HG02840 (cell line): ENCODE measurements around the gene BPIFA3.

Source experiments
- ATAC-seq: cut with Tn5 transposase; IDR thresholded peaks from one replicate; pipeline ENCODE4 v1.9.1; 2021; ENCODE audit warnings: mild to moderate bottlenecking, moderate library complexity, moderate number of reproducible peaks; ENCODE audit not compliant: unreplicated experiment, low FRiP score

The BPIFA3 gene

DNA sequence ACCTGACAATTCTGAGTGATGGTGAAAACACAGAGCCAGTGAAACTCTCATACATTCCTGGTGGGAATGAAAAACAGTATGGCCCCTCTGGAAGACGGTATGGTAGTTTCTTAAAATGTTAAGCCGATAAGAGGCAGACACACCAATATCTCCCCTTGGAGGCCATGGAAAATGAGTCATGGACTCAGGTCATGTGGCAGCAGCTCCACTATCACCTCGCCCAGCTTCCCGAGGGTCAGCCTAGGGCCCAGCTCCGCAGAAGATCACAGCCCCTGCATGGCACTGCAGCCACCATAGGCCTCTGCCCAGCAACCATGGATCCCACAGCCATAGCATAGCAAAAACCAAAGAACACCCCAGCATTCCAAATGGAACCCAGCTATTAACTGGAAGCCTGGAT, 40.1 kb downstream of the BPIFA3 start:
- no peak for ATAC-seq

DNA sequence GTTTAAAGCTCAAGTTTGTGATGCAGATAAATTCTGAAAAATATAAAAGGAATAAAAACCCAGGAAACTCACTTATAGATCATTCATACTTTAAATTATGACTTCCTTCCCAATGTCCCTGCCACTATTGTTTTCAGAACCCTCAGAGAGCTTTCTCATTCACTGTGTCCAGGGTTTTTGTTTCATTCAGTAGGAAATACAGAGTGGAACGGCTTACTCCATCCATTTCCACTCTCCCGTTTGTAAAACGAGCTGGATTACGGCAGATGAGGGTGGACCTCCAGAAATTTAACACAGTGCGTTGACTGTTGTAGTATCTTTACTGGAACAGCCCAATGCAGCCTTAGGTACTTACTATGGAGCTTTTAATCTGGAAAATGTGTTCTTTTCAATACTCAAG, 42.2 kb downstream of the BPIFA3 start:
- ATAC-seq: no peak

DNA sequence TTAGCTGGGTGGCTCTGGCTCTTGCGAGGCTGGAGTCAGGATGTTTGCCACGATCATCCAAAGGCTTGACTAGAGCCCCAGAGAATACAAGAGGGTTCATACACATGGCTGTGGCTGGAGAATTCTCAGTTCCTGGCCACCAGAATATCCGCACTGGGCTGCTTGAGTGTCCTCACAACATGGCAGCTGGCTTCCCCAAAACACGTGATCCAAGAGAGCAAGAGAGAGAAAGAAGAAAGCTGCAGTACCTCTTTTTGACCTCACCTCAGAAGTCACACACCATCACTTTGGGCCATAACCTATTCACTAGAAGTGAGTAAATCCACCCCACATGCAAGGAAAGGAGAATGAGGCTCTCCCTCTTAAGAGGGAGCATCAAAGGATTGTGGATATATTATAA, 44.3 kb downstream of the BPIFA3 start:
- ATAC-seq: no peak

DNA sequence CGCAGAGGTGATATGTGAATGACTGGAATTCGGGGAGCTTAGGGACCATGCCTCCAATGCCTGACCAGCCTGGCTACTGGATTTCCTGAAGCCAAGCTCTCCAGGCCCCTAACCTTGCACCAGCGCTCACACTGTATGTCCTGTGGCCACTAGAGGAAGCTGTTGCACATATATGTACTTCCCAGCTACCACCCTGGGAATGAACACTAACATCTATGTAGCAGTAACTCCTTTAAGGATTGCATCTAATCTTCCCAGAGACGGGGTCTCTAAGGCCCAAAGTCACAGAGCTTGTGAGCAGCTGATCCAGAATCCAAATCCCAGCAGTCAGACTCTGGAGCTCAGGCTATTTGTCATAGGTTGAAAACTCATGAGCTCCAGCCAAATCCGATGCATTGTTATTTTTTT, 45.5 kb downstream of the BPIFA3 start:
- no peak for ATAC-seq

DNA sequence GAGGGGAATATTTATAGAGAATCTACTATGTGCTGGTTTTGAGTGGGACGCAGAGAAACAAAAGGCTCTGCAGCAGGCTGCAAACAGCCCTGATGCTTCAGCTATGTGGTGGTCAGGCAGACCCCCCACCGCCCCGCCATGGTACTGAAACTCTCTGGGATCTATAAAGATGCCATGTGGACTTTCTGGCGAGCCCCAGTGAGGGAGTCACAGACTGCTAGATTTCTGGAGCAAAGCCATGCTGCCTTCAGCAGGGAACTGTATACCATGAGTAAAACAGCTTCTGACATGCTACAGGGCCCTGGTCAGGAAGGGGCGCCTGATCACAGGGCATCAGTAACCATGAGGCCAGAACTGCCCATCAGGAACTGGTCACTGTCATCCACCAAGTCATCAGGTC, 46.6 kb downstream of the BPIFA3 start:
- ATAC-seq: no peak

DNA sequence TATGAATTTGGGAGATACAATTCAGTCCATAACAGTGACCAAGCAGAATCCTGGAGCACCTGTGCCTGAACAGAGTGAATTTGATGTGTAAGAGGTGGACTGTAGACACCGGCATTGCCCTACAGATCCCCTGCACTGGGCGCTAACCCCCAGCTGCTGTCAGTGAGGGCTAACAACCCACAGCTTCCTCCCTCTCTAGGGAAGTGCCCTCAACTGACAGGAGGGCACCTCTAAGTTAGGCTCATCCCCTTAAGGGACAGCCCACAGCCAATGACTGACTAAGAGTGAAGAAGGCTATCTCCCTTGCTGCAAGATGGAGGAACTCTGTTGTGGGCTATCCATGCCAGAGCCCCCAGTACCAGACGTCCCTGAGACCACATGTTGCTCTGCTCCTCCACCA, 50.5 kb downstream of the BPIFA3 start:
- no peak for ATAC-seq

DNA sequence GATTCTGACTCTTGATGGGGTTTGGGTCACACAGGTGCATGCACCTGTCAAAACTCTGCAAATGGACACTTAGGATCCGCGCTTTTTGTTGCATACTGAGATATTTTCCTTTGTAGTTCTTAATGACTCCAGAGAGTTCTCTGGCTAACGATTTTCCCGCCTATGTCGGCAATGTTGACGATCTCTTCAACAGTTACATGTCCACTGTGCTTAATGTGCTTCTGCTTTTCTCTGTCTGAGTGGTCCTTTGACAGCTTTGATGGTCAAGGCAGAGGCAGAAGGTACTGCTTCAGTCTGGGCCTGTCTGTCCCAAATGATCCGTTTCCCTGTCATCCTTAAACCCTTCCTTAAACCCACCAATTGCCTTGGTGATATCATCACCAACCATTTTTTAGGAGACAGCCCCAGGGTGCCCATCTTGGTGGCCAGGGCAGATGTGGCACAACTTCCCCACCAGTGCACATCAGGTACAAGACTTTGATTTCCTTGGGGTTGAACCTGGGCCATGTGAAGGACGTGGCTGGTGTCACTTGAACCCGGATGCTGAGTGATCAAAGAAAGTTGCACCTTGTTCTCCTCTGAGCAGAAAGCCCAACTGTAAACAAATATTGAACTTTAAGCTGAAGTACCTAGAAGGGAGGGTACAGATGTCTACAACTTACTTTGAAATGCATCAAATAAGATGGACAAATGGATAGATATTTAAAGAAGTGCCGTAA, 55.2 kb downstream of the BPIFA3 start:
- ATAC-seq: no peak

DNA sequence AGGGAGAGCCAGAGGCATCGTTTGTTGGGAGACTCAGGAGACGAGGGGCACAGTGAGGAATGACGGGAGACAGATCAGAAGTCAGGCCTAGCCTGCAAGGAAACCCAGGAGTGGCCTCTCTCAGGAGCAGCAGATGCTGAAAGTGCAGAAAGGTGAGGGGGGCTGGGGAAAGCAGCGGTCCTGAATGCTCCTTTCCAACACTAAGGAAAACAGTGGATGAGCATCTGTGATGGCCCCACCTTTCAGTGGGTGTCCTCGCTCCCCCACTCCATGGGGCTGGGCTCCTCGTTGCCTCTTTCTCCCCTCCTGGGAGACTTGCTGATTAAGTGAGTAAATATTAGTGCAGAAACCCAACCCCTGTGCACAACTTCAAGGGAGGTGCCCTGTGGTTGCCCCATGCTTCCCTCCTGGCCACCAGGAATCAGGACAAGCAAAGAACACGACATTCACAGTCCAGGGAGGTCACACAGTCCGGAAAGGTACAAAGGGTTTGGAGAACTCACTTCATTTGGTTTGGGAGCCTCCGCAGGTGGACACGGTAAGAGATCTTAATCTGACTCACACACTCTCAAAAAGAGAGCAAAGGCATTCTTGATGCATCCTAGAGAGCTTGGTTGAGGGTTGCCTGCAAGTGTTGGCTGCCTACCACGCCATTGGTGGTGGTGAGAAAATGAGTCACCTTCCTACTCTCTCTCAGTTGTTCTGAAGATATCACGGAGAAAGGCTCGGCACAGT, 56.1 kb downstream of the BPIFA3 start:
- ATAC-seq: no peak

DNA sequence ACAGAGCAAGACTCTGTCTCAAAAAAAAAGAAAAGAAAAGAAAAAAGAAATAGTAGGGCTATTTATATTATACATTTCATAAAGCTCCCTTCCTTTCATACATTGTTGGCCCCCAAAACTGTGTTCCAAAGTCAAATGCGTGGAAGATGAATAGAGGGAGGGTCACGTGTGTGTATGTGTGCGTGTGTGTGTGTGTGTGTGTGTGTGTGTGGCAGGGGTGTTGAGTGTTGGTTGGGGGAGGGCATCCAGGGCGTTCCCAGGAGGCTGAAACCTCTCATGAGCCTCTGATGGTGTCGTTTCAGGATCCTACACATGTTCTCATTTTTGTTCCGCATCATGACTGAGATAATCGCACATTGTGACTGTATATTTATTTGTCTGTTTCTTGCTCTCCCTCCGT, 58.1 kb downstream of the BPIFA3 start:
- no peak for ATAC-seq

DNA sequence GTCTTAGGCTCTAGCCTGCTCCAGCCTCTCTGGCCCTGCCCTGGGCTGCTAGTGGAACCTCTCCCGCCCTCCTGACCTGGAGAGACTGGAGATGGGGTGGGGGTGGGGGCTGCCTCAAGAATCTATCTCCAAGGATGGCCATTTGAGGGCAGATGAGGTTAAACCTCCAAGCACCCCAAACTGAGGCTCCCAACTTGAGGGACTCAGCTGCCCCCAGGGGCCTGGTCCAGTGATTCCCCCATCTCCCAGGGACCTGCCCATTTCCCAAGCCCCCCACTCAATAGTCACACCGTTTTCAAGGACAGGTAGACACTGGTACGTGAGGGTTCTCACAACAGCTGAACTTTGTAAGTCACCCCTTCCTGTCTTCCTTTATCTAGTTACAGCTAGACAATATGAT, 58.7 kb downstream of the BPIFA3 start:
- ATAC-seq: no peak

DNA sequence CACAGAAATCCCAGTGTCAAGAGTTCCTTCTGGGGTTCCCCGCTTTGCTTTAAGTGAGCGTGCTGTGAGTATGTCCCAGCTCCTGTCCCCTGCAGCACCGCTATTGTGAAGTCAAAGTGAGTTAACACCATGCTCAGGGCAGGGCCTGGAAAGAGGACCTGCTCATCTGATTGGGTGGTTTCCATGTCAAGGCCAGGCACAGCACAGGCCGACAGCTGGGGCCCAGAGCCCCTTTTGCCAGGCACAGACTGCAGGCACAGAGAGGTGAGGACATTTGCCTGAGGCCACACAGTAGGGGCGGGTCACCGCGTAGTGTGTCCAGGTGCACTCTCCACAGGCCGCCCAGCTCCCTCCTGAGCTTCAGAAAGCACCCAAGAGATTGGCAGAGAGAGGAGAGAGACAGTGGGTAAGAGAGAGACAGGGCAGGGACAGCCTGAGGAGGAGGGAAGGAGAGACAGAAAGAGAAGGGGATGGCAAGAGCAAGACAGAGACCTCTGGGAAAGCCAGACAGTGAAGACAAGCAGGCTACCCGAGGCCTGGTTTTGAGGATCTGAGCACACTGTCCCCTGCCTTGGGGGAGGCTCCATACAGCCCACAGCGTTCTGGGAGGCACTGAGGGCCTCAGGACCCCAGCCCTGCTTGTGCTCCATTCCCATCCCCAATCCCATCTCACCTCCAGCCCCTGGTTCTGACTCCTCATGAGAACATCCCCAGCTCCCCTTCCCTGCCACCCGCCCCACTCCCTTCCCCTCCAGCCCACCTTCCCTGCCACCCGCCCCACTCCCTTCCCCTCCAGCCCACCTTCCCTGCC, 59.4 kb downstream of the BPIFA3 start:
- ATAC-seq: no peak
